Left renal pelvis (tissue), 4 donors: ENCODE data around the gene TBC1D22A. TPM values are rescaled to one million over a fixed set of nuclear protein-coding genes. Genes with fewer than 3 reads are reported as not detected.

Source experiments
- DNase-seq, 4 donors: peaks; one replicate each; pipeline ENCODE4 v3.0.0-alpha.2; 2013; ENCODE audit warnings: low read depth in 4 of 4, low spot score in 3 of 4
- polyA plus RNA-seq, 4 donors: library from polyadenylated mRNA; unstranded; fragments of 120-200 nt; gene quantifications; one replicate each; pipeline ENCODE4 v1.2.1, GENCODE V29; 2013; ENCODE audit not compliant: insufficient read length in 4 of 4

TBC1D22A gene
- polyA plus RNA-seq, 4 donors: 14.3 to 19.3 (median 15.7) TPM

DNA sequence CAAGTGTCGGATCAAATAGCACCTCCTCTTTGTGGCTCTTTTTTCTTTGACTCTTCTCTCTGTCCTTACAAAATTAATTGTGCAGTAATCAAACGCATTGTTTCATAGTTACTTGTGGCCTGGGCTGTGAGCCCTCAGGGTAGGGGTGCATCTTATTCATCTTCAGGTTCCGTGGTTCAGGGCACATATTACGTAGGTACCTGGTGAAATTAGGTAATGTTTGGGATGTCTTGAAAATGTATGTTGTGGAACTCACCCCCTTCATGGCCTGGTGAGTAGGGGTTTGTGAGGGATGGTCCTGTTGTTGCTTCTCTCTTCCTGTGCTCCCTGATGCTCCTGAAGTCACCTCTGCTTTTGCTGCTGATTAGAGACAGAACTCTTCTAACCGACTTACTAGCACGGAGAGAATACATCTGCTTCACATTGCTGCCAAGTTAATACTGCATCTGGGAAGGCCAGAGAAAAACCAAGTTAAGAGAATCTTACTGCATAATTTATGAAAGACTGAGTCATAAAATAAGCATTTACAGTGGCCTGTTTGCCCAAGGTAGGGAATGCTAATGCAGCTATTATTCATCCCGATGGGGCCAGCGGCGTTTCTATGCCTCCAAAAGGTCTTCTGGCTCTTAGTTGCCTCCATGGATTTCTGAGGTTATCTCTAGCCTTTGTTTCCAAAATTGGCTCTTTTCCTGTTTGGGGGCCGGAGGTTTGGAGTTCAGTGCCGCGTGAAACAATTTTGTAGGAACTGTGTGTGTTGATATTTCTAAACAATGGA, 66.9 kb downstream of the TBC1D22A start:
- DNase-seq: no peak

- no peak for DNase-seq
Measured at GRCh38 chr22:46829941-46830715, 67.7 kb downstream of the TBC1D22A start.

DNA sequence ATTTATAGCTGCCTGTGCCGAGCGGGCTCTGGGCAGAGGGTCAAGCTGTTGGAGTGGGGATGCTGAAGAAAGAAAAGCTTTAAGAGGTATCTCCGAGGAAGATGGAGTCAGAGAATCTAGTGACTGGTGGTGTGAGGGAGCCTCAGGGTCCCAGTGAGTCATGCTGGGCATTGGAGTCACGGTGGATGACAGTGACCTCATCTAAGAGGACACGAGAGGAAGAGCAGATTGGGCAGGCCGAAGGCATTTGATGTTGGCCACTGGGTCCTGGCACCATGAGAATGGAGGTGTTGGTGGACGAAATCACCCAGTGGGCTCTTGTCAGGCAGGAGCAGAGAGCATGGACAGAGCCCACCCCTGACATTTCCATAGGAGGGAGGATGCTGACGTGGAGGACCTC, 68.4 kb downstream of the TBC1D22A start:
- no peak for DNase-seq

DNA sequence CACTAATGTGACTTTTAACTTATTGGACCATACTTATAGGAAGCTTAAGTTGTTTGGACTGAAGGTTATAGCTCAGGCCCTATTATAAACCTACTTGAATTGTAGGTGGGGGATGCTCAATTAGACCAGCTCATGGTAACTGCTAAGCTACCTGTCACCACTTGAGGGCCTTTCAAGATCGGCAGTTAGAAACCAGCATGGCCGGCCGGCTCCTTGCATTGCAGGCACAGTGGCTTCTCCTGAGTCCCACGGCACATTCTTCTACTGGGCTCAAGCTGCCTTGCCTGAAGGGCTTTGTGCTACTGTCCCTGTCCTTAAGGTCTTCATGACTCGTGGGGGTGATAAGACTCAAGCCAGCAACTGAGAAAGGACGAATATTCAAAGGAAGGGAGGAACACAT, 70.8 kb downstream of the TBC1D22A start:
- DNase-seq: no peak

GRCh38 chr22:46834021-46834737, 71.7 kb downstream of the TBC1D22A start:
- DNase-seq: no peak

DNA sequence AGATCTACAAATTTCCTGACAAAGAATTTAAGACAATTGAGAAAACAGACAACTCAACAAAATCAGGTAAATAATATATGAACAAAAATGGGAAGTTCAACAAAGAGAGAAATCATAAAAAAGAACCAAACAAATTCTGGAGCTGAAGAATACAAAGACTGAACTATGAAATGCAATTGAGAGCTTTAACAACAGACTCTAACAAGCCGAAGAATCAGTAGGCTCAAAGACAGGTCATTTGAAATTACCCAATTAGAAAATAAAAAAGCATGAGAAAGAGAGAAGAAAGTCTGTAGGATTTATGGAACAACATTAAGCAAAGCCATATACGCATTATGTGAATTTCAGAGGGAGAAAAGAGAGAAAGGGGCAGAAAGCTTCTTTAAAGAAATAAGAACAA, 72.8 kb downstream of the TBC1D22A start:
- no peak for DNase-seq

DNA sequence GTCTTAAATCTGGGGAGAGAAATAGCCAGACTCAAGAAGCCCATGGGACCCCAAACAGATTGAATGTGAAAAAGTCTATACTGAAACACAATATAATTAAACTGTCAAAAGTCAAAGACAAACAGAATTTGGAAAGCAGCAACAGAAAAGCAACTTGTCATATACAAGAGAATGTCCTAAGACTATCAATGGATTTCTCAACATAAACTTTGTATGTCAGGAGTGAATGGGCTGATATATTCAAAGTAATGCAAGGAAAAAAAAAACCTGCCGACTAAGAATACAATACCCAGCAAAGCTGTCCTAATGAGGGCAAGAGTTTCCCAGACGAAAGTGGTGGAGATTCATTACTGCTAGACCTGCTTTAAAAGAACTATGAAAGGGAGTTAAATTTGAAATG, 73.2 kb downstream of the TBC1D22A start:
- no peak for DNase-seq

GRCh38 chr22:46841522-46841921, 79.1 kb downstream of the TBC1D22A start:
- no peak for DNase-seq

DNA sequence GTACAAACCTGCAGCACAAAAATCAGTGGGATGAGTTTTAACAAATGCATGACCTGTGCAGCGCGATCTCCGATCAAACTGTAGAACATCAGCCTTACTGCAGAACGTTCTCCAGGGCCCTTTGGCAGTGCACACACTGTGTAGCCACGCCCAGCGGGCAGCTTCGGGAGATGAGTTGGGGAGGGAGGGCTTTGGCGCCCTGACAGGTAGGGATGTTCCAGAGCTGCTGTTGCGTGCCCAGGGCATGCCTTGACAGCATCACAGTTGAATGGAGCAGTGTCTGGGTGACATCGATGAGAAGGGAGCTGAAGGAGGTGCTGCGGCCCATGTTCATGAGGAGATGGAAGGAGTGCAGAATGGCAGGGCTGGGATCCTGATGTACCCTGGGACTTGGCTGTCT, 80.2 kb downstream of the TBC1D22A start:
- DNase-seq: no peak

DNA sequence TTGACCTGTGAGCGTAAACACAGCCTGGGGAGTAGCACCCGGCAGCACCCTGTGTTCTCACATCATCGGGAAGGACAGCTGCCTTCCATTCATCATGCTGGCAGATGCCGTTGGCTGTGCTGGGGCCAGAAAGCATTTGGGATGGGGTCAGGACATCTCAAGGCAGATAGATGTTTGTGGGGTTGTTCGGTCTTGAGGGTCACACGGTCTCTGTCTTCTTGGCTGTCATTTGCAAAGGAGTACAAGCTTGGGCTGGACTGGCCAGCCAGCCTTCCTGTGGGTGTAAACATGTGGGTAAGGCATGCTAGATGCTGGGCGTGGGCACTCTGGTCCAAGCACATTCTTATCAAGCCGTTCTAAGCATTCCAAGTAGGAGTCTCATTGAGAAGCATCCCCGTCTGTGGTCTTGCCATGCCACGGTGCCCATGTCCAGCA, 81.4 kb downstream of the TBC1D22A start:
- DNase-seq: no peak

- DNase-seq: no peak
Measured at GRCh38 chr22:46844606-46845210, 82.3 kb downstream of the TBC1D22A start.

DNA sequence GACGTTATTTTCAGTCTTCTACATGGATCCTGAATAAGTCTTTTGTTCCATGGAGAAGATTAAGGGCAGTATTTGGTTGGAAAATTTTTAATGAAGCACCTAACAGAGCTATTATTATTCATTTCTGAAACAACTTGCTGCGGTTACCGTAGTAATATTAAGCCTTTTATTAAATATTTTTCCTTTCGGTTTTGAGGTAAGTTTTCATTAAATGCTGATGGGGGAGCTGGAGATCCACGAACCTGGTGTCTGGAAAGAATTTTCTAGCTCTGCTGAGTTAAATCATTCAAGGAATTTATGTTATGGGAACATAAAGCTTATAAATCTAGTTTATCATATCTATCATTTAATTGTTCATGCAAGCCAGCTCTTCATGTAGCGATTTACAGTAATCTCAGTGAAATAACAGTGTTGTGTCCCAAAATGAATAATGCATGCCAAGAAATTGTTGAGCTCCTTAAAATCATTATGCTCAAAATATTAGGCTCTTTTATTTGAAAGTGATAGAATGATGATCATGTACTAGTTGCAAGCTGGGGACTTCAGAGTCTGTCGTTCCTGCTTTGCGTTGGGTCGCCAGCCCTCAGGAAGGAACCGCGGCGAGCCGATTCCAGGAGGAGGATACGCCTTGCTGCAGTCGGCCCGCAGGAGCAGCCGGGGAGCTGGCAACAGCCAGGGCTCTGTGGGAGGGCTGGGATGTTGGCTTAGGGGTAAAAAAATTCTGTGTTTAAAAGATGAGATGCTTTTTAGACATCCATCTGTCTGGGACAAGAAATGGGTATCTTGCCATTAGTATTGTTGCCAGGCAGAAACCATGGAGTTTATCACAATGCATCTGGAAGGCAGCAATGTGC, 83.1 kb downstream of the TBC1D22A start:
- no peak for DNase-seq

DNA sequence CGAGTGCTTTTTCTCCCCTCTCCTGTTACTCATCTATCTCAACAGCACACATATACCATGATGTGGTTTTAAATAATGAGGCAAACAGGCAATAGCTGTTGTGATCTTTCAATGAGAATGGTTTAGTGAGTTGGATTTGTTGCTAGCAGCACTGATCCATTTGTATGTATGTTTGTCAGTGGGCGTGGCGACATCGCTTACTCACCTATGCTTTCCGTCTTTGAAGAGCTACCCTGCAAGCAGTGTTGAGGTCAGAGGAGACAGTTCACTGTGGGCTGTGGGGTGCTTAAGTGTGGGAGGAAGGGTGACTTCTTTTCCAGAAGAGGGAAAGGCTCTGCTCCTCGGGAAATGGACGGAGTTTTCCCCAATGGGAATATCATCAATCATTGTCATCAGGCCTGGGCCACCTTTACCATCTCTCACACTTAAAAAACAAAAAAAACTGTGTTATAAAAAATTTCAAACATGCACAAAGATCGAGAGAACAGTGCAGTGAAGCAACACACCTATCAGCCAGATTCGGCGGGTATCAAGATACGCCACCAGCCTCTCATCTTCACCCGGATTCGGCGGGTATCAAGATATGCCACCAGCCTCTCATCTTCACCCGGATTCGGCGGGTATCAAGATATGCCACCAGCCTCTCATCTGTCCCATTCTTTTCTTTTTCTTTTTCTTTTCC, 83.8 kb downstream of the TBC1D22A start:
- DNase-seq: no peak

- DNase-seq: no peak
Measured at GRCh38 chr22:46846832-46847355, 84.4 kb downstream of the TBC1D22A start.

DNA sequence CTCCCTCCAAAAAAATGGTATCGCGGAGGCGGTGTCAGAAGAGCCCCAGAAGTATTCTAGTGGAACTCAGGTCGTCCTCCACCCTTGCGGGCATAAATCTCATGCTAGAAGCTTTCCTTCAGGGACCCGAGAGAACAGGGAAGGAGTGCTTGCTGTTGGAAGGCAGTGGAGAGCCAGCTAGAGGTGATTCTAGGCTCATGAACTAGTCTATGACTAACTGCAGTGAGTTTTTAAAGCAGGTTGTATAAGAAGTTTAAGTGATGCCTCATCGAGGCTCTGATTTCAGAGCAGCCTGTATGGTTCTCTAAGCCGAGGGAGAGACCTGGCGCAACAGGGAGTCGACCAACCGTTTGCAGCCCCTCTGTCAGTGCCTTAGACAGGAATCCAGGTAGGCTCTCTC, 85.7 kb downstream of the TBC1D22A start:
- DNase-seq: no peak

DNA sequence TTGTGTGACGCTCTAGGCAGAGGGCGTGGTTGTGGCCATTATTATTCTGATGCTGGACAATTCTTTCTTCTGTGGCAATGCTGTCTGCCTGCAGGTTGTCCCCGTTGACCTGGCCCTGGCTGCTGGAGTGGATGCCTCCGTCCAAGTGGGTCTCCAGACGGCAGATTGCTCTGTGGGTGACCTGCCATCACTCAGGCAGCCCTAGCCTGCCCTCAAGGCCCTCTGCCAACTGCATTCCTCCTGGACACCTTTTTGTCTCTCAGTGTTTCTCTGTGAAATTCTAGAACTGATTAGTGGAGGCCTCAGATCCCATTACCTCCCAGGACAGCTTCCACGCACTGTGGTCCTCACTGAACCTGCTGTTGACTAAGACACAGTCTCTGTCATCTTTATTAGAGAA, 86.7 kb downstream of the TBC1D22A start:
- DNase-seq: no peak

- no peak for DNase-seq
Measured at GRCh38 chr22:46849951-46850350, 87.5 kb downstream of the TBC1D22A start.

DNA sequence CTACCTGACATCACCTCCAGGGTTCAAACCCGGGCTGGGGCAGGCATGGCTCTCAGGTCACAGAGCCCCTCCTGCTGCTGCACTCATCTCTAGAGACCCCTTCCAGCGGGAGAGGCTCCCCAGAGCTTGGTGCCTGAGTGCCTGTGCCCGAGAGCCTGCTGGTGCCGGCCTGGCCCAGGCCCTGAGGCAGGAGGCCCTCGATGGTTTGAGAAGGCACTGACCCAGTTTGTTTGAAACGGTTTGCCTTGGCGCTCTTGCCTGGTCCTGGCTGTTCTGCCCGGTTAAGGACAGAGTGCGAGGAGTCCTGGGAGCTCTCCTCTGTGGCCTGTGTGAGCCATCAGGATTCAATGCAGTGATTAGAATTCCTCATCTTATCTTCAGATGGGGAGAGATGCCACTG, 88.9 kb downstream of the TBC1D22A start:
- no peak for DNase-seq

- DNase-seq: no peak
Measured at GRCh38 chr22:46851941-46852340, 89.5 kb downstream of the TBC1D22A start.
